ENCODE results near the gene MRPS11.

GRCh38 chr15:88509321-88509720, 41.8 kb downstream of the MRPS11 start:
- TF ChIP-seq CTCF (IDR thresholded peaks at IDR 0.05) (no peak), POLR2A (IDR thresholded peaks at IDR 0.05) (no peak)

Data from uterus (tissue), 2 donors.